H1 (cell line): Measurements from ENCODE around the gene PFKP. TPM values are rescaled to one million over a fixed set of nuclear protein-coding genes. Genes with fewer than 3 reads are reported as not detected.

Experiments used
- CTCF ChIA-PET: fragments of 300-600 bp; sonication (Branson Sonifier 250); formaldehyde crosslinking; loops from one replicate; lab custom pipeline; 2021; ENCODE audit not compliant: partially characterized antibody; lab: Charles Lee
- POLR2A ChIA-PET: fragments of 300-600 bp; sonication (Branson Sonifier 250); formaldehyde crosslinking; loops from one replicate; lab custom pipeline; 2021; ENCODE audit warnings: inconsistent platforms; ENCODE audit not compliant: partially characterized antibody; lab: Charles Lee
- DNase-seq, 2 experiments: peaks; one replicate each; pipeline versions ENCODE4 v3.0.0 to v3.0.0-alpha.2; 2010 to 2022; ENCODE audit warnings: low spot score in 2 of 2, low read depth in 1 of 2, mixed read lengths in 1 of 2
- FAIRE-seq: peaks from 2 replicates; lab custom pipeline; 2011; peaks lifted over from hg19 to GRCh38; lab: Jason Lieb, UNC
- H2AFZ ChIP-seq: 2 replicates; pipeline ENCODE4 v1.8.1; 2012; ENCODE audit warnings: low read length, inconsistent platforms
- H2AK5ac ChIP-seq: 2 replicates; pipeline ENCODE4 v1.6.1; 2013; ENCODE audit warnings: low read depth, low read length
- H2BK120ac ChIP-seq: replicated peaks from 2 replicates; pipeline ENCODE3; 2013; ENCODE audit warnings: low read depth, low read length, inconsistent platforms
- H2BK12ac ChIP-seq: 2 replicates; pipeline ENCODE4 v1.6.1; 2013; ENCODE audit warnings: low read depth, low read length
- H2BK15ac ChIP-seq: 2 replicates; pipeline ENCODE4 v1.6.1; 2013; ENCODE audit warnings: low read length
- H2BK20ac ChIP-seq: 2 replicates; pipeline ENCODE4 v1.6.1; 2013; ENCODE audit warnings: low read length
- H2BK5ac ChIP-seq: 2 replicates; pipeline ENCODE4 v1.6.1; 2013; ENCODE audit warnings: low read depth, low read length
- H3K14ac ChIP-seq: 2 replicates; pipeline ENCODE4 v1.6.1; 2013; ENCODE audit warnings: inconsistent platforms; ENCODE audit not compliant: insufficient read length
- H3K18ac ChIP-seq: 2 replicates; pipeline ENCODE4 v1.6.1; 2013; ENCODE audit warnings: low read length; ENCODE audit errors: extremely low read depth
- H3K23ac ChIP-seq: 2 replicates; pipeline ENCODE4 v1.6.1; 2013; ENCODE audit warnings: inconsistent platforms; ENCODE audit not compliant: insufficient read length
- H3K23me2 ChIP-seq: 2 replicates; pipeline ENCODE4 v1.6.1; 2013; ENCODE audit warnings: low read depth, low read length
- H3K27ac ChIP-seq: 2 replicates; pipeline ENCODE4 v1.6.1; 2011; ENCODE audit warnings: low read depth, low read length, inconsistent platforms
- H3K27me3 ChIP-seq, 4 experiments: replicated peaks in 1 of 4; 1 replicate in 1 of 4; 2 replicates in 3 of 4; pipeline versions ENCODE4 v1.6.1 to v1.8.1; 2011 to 2013; ENCODE audit warnings: low read length in 3 of 4, mild to moderate bottlenecking in 3 of 4, inconsistent platforms in 2 of 4, mixed read lengths in 2 of 4, moderate library complexity in 1 of 4; ENCODE audit not compliant: control insufficient read depth in 3 of 4, insufficient read depth in 3 of 4; ENCODE audit errors: extremely low read depth in 1 of 4
- H3K36me3 ChIP-seq, 4 experiments: 2 replicates each; pipeline versions ENCODE4 v1.6.1 to v1.8.1; 2011 to 2013; ENCODE audit warnings: mild to moderate bottlenecking in 4 of 4, low read length in 3 of 4, moderate library complexity in 2 of 4, control low read depth in 1 of 4, inconsistent platforms in 1 of 4; ENCODE audit not compliant: insufficient read depth in 4 of 4, control insufficient read depth in 2 of 4
- H3K4ac ChIP-seq: replicated peaks from 2 replicates; pipeline ENCODE3; 2013; ENCODE audit warnings: low read length, low read depth, mixed read lengths, inconsistent platforms; ENCODE audit not compliant: insufficient read length
- H3K4me1 ChIP-seq, 4 experiments: replicated peaks in 1 of 4; 1 replicate in 1 of 4; 2 replicates in 3 of 4; pipeline versions ENCODE4 v1.6.1 to v1.8.1; 2011 to 2013; ENCODE audit warnings: low read length in 3 of 4, inconsistent platforms in 2 of 4, mixed read lengths in 1 of 4; ENCODE audit not compliant: insufficient read depth in 4 of 4, control insufficient read depth in 3 of 4
- H3K4me2 ChIP-seq, 2 experiments: 2 replicates each; pipeline versions ENCODE4 v1.6.1 to v1.8.1; 2011 to 2013; ENCODE audit warnings: low read depth in 2 of 2, low read length in 2 of 2, control low read depth in 1 of 2, inconsistent platforms in 1 of 2, mild to moderate bottlenecking in 1 of 2; ENCODE audit not compliant: insufficient read depth in 1 of 2
- H3K4me3 ChIP-seq, 4 experiments: fragments of 200-600, 300-600 bp in 1 of 4; sonication (generic), shearing (Covaris generic), sonication (Bioruptor Twin) in 1 of 4; 2 replicates each; pipeline versions ENCODE4 v1.5.1 to v1.8.1; 2011 to 2016; ENCODE audit warnings: low read length in 4 of 4, low read depth in 3 of 4, control low read depth in 2 of 4, inconsistent platforms in 2 of 4, mild to moderate bottlenecking in 2 of 4, mixed read lengths in 1 of 4, moderate library complexity in 1 of 4; ENCODE audit not compliant: insufficient read depth in 2 of 4; ENCODE audit errors: extremely low read depth in 1 of 4
- H3K56ac ChIP-seq: replicated peaks from 2 replicates; pipeline ENCODE3; 2013; ENCODE audit warnings: low read depth, mild to moderate bottlenecking, mixed read lengths, low read length, inconsistent platforms; ENCODE audit not compliant: insufficient read length
- H3K79me1 ChIP-seq: 2 replicates; pipeline ENCODE4 v1.6.1; 2013; ENCODE audit warnings: low read depth, low read length, control low read depth
- H3K79me2 ChIP-seq, 2 experiments: 2 replicates each; pipeline versions ENCODE4 v1.6.1 to v1.8.1; 2012 to 2013; ENCODE audit warnings: low read length in 2 of 2, mild to moderate bottlenecking in 2 of 2, inconsistent platforms in 1 of 2; ENCODE audit not compliant: insufficient read depth in 2 of 2, control insufficient read depth in 1 of 2
- H3K9ac ChIP-seq, 4 experiments: replicated peaks in 1 of 4; 1 replicate in 1 of 4; 2 replicates in 3 of 4; pipeline versions ENCODE4 v1.6.1 to v1.8.1; 2011 to 2013; ENCODE audit warnings: low read depth in 3 of 4, low read length in 3 of 4, control low read depth in 2 of 4, mild to moderate bottlenecking in 2 of 4, moderate library complexity in 2 of 4, inconsistent platforms in 1 of 4; ENCODE audit errors: extremely low read depth in 1 of 4
- H3K9me3 ChIP-seq, 2 experiments: 2 replicates each; pipeline versions ENCODE4 v1.6.1 to v1.8.1; 2012 to 2013; ENCODE audit warnings: mild to moderate bottlenecking in 2 of 2, moderate library complexity in 2 of 2, control low read depth in 1 of 2, inconsistent platforms in 1 of 2, low read depth in 1 of 2, low read length in 1 of 2, mixed read lengths in 1 of 2; ENCODE audit not compliant: insufficient read depth in 2 of 2
- H4K20me1 ChIP-seq, 2 experiments: replicated peaks in 1 of 2; 2 replicates each; pipeline versions ENCODE3 to v1.8.1; 2011 to 2013; ENCODE audit warnings: inconsistent platforms in 2 of 2, low read length in 2 of 2, mild to moderate bottlenecking in 1 of 2; ENCODE audit not compliant: insufficient read depth in 2 of 2, control insufficient read depth in 1 of 2
- H4K5ac ChIP-seq: 2 replicates; pipeline ENCODE4 v1.6.1; 2013; ENCODE audit warnings: low read length, low read depth, mixed read lengths, inconsistent platforms; ENCODE audit not compliant: insufficient read length
- H4K8ac ChIP-seq: 2 replicates; pipeline ENCODE4 v1.8.0; 2013; ENCODE audit warnings: mild to moderate bottlenecking, moderate library complexity, low read length, inconsistent platforms; ENCODE audit not compliant: insufficient read depth; ENCODE audit errors: extremely low read depth
- H4K91ac ChIP-seq: replicated peaks from 2 replicates; pipeline ENCODE3; 2013; ENCODE audit warnings: low read length, mixed read lengths, inconsistent platforms; ENCODE audit not compliant: insufficient read length
- BACH1 ChIP-seq: IDR thresholded peaks from 2 replicates; pipeline ENCODE4 v1.6.1; 2012; ENCODE audit warnings: low read length, improper control_type of control experiment
- CBX8 ChIP-seq: fragments of 300-800, 300-1000 bp; sonication (generic); IDR thresholded peaks from 2 replicates; pipeline ENCODE4 v1.7.1; 2016; ENCODE audit warnings: low read depth, low read length, borderline replicate concordance
- CTCF ChIP-seq, 3 experiments: IDR thresholded peaks; 1 replicate in 2 of 3; 2 replicates in 1 of 3; pipeline versions ENCODE4 v1.5.1 to v1.6.1; 2011; ENCODE audit warnings: low read length in 3 of 3, mild to moderate bottlenecking in 3 of 3, inconsistent platforms in 2 of 3, low read depth in 1 of 3, moderate library complexity in 1 of 3; ENCODE audit not compliant: insufficient read depth in 1 of 3; ENCODE audit errors: control extremely low read depth in 1 of 3
- JUN ChIP-seq: IDR thresholded peaks from 2 replicates; pipeline ENCODE4 v1.6.1; 2011; ENCODE audit warnings: low read depth, mild to moderate bottlenecking, improper control_type of control experiment, low read length
- NANOG ChIP-seq: IDR thresholded peaks from 2 replicates; pipeline ENCODE4 v1.6.1; 2011; ENCODE audit warnings: low read length, low read depth, mild to moderate bottlenecking, inconsistent platforms; ENCODE audit not compliant: insufficient read depth, poor library complexity, severe bottlenecking
- RXRA ChIP-seq: IDR thresholded peaks from 2 replicates; pipeline ENCODE4 v1.6.1; 2011; ENCODE audit warnings: low read depth, mild to moderate bottlenecking, low read length, moderate library complexity; ENCODE audit not compliant: insufficient read depth
- SRF ChIP-seq: IDR thresholded peaks from 2 replicates; pipeline ENCODE4 v1.6.1; 2011; ENCODE audit warnings: mild to moderate bottlenecking, low read depth, low read length, moderate library complexity
- TBP ChIP-seq: IDR thresholded peaks from 2 replicates; pipeline ENCODE4 v1.6.1; 2011; ENCODE audit warnings: low read depth, low read length, improper control_type of control experiment
- WGBS, 2 experiments: shearing (Covaris generic) in 1 of 2; methylation state at CpG; one replicate each; pipeline versions ENCODE4 v1.1.6 to v1.1.7; 2013 to 2015; ENCODE audit warnings: low lambda C conversion rate in 2 of 2, mixed read lengths in 2 of 2, inconsistent platforms in 1 of 2, low coverage in 1 of 2, missing lambda C conversion rate in 1 of 2; ENCODE audit not compliant: insufficient replicate concordance in 2 of 2, insufficient coverage in 1 of 2, insufficient read length in 1 of 2; ENCODE audit errors: extremely low coverage in 1 of 2, missing lambda C conversion rate in 1 of 2; 5-methylcytosine and 5-hydroxymethylcytosine counted together
- polyA plus RNA-seq, 7 experiments: library from polyadenylated mRNA; depleted of rRNA in 3 of 7; stranded (reverse) in 5 of 7; unstranded in 2 of 7; fragments of >200 nt in 5 of 7; fragments of 200-250 nt in 2 of 7; gene quantifications; 1 replicate in 5 of 7; 2 replicates in 1 of 7; 4 replicates in 1 of 7; pipeline versions ENCODE4 v1.2.1 to v1.2.3, GENCODE V29; 2011 to 2013; ENCODE audit warnings: missing spikeins in 2 of 7, mixed read lengths in 2 of 7
- total RNA-seq: library from RNA; stranded (reverse); fragmentation: NEBNext Ultra II Directional; extraction: Animal tissue kit (Norgen Biotek cat#: 25700); gene quantifications from 2 replicates; pipeline ENCODE4 v1.2.1, GENCODE V29; 2021

The PFKP gene
- total and polyA plus RNA-seq, 2 of the 8 experiments (the other 6 are each of a cell fraction or from before 2014, with no cell fraction given): 51.2 to 128 TPM

GRCh38 chr10:3048119-3049019 is 19.0 kb upstream of the PFKP start:
- no peaks in the 10 kb centered on the region for H3K27me3 ChIP-seq
- no peak overlapping the region for H3K56ac ChIP-seq
- H3K79me2 ChIP-seq: no peaks in the 10 kb centered on the region
- H4K8ac ChIP-seq: no peak overlapping the region; the same call in 1 of the 2 replicates
- WGBS, 2 experiments: 77% methylated on average over 12 of the region's 17 CpGs; no CpG with 5 or more reads in 1 of the 2 experiments
- no peaks in the 10 kb centered on the region for H3K36me3 ChIP-seq
- H2AFZ ChIP-seq: no peak overlapping the region; the same call in 1 of the 2 replicates
- DNase-seq (no peak), FAIRE-seq (no peak)
- H3K23ac ChIP-seq: no peak overlapping the region
- no peaks in the 10 kb centered on the region for H3K79me1 ChIP-seq
- H3K14ac ChIP-seq: no peak overlapping the region
- no peak overlapping the region for H2BK5ac ChIP-seq
- H2BK20ac ChIP-seq: no peak overlapping the region
- no peak overlapping the region for H3K18ac ChIP-seq
- no peak overlapping the region for H3K4ac ChIP-seq
- no peak overlapping the region for H3K4me3 ChIP-seq
- no peaks in the 10 kb centered on the region for H3K9me3 ChIP-seq
- H3K9ac ChIP-seq: no peak overlapping the region
- H3K23me2 ChIP-seq: peaks cover 2% of the 10 kb centered on the region; the same call in 1 of the 2 replicates
- H4K5ac ChIP-seq: no peak overlapping the region
- no peak overlapping the region for H2BK12ac ChIP-seq
- no peak overlapping the region for H2AK5ac ChIP-seq
- no peaks in the 10 kb centered on the region for H4K20me1 ChIP-seq
- no peak overlapping the region for H2BK15ac ChIP-seq
- CTCF ChIA-PET: interaction anchor here (0.6 to 1.4 kb wide), 2 partner anchors 119 to 132 kb away, joined by 3 read pairs; no protein-coding TSS in a partner anchor
- H2BK120ac ChIP-seq: no peak overlapping the region
- H3K4me2 ChIP-seq: no peak overlapping the region
- H4K91ac ChIP-seq: no peak overlapping the region
- H3K27ac ChIP-seq: no peak overlapping the region
- POLR2A ChIA-PET: no interaction called here
- peaks cover 0 to 21% (median 11%) of the 10 kb centered on the region in 4 experiments; a peak in 5 of 7 replicates for H3K4me1 ChIP-seq
- TF ChIP-seq RXRA: no peak
- no peak for TF ChIP-seq CBX8
- no peak for TF ChIP-seq CTCF (IDR thresholded peaks at IDR 0.05; ENCODE audit: control extremely low read depth in 1 of 3, insufficient read depth in 1 of 3, low read depth in 1 of 3, low read length in 3 of 3)
- TF ChIP-seq TBP: no peak
- TF ChIP-seq JUN: no peak
- TF ChIP-seq SRF: no peak
- TF ChIP-seq BACH1: no peak
- no peak for TF ChIP-seq NANOG
